GM12878 (cell line): ENCODE measurements around the gene HSBP1L1.

Experiments
- JUND ChIP-seq: IDR thresholded peaks from 2 replicates; pipeline ENCODE4 v1.6.1; 2012; ENCODE audit warnings: low read depth, mild to moderate bottlenecking, low read length, improper control_type of control experiment, moderate library complexity
- POLR2A ChIP-seq: IDR thresholded peaks from 2 replicates; pipeline ENCODE4 v1.6.1; 2011; ENCODE audit warnings: low read depth, mild to moderate bottlenecking, low read length
- RAD21 ChIP-seq: IDR thresholded peaks from 2 replicates; pipeline ENCODE4 v1.6.1; 2011; ENCODE audit warnings: mild to moderate bottlenecking, low read depth, low read length, moderate library complexity; ENCODE audit not compliant: insufficient read depth
- SIN3A ChIP-seq: IDR thresholded peaks from 2 replicates; pipeline ENCODE4 v1.6.1; 2012; ENCODE audit warnings: low read depth, low read length, improper control_type of control experiment
- ZBED1 ChIP-seq: IDR thresholded peaks from 2 replicates; pipeline ENCODE4 v1.6.1; 2016; ENCODE audit warnings: borderline replicate concordance
- TF ChIP-seq, protein P1 (sequence below), 3 experiments: IDR thresholded peaks in 2 of 3; conservative IDR thresholded peaks in 1 of 3; 2 replicates each; pipeline ENCODE4 v1.5.1; 2011; ENCODE audit warnings: low read depth in 3 of 3, low read length in 3 of 3, mild to moderate bottlenecking in 3 of 3, control low read depth in 2 of 3, moderate library complexity in 2 of 3, inconsistent platforms in 1 of 3, mixed read lengths in 1 of 3; ENCODE audit not compliant: control insufficient read depth in 2 of 3, insufficient read depth in 1 of 3; ENCODE audit errors: extremely low read depth in 1 of 3
- TF ChIP-seq, protein P2 (sequence below): IDR thresholded peaks from 2 replicates; pipeline ENCODE4 v1.6.1; 2012; ENCODE audit warnings: low read length, inconsistent platforms

DNA sequence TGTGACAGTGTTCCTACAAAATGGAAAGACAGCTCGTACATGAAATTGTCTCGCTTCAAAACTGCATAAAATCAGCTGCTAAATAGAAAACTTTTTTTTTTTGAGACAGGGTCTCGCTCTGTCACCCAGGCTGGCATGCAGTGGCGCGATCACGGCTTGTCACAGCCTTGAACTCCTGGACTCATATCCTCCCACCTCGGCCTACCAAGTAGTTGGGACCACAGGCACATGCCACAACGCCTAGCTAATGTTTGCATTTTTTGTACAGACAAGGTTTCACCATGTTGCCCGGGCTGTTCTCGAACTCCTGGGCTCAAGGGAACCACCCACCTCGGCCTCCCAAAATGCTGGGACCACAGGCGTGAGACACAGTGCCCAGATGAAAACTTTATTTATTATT, 20.7 kb downstream of the HSBP1L1 start:
- TF ChIP-seq SIN3A = no peak
- TF ChIP-seq, protein P1, sequence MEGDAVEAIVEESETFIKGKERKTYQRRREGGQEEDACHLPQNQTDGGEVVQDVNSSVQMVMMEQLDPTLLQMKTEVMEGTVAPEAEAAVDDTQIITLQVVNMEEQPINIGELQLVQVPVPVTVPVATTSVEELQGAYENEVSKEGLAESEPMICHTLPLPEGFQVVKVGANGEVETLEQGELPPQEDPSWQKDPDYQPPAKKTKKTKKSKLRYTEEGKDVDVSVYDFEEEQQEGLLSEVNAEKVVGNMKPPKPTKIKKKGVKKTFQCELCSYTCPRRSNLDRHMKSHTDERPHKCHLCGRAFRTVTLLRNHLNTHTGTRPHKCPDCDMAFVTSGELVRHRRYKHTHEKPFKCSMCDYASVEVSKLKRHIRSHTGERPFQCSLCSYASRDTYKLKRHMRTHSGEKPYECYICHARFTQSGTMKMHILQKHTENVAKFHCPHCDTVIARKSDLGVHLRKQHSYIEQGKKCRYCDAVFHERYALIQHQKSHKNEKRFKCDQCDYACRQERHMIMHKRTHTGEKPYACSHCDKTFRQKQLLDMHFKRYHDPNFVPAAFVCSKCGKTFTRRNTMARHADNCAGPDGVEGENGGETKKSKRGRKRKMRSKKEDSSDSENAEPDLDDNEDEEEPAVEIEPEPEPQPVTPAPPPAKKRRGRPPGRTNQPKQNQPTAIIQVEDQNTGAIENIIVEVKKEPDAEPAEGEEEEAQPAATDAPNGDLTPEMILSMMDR (IDR thresholded peaks at IDR 0.05 in 2 of 3, conservative IDR thresholded peaks at IDR 0.05 in 1 of 3; ENCODE audit: control insufficient read depth in 2 of 3, extremely low read depth in 1 of 3, insufficient read depth in 1 of 3, low read depth in 3 of 3, low read length in 3 of 3) = no peak
- TF ChIP-seq, protein P2, sequence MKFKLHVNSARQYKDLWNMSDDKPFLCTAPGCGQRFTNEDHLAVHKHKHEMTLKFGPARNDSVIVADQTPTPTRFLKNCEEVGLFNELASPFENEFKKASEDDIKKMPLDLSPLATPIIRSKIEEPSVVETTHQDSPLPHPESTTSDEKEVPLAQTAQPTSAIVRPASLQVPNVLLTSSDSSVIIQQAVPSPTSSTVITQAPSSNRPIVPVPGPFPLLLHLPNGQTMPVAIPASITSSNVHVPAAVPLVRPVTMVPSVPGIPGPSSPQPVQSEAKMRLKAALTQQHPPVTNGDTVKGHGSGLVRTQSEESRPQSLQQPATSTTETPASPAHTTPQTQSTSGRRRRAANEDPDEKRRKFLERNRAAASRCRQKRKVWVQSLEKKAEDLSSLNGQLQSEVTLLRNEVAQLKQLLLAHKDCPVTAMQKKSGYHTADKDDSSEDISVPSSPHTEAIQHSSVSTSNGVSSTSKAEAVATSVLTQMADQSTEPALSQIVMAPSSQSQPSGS = no peak
- no peak for TF ChIP-seq ZBED1
- TF ChIP-seq POLR2A = no peak
- no peak for TF ChIP-seq JUND
- no peak for TF ChIP-seq RAD21
